T-cell (primary cell): Measurements from ENCODE around the gene SCFD2. TPM values are rescaled to one million over a fixed set of nuclear protein-coding genes. Genes with fewer than 3 reads are reported as not detected.

Experiments
- ATAC-seq, 4 experiments: fragments of 200-7000 bp in 3 of 4; fragments of 150-1000 bp in 1 of 4; cut with Tn5 transposase; replicated peaks in 1 of 4; 1 replicate in 3 of 4; 2 replicates in 1 of 4; pipeline ENCODE4 v1.10.0; 2021; ENCODE audit warnings: moderate library complexity in 3 of 4, mild to moderate bottlenecking in 2 of 4, moderate number of reproducible peaks in 1 of 4
- CTCF ChIA-PET, 2 donors: fragments of 300-600 bp; sonication (Branson Sonifier 250); formaldehyde crosslinking; loops; one replicate each; lab custom pipeline; 2022; ENCODE audit warnings: antibody characterized with exemption in 2 of 2; lab: Charles Lee
- POLR2A ChIA-PET, 2 donors: fragments of 300-600 bp; sonication (Branson Sonifier 250); formaldehyde crosslinking; loops; one replicate each; lab custom pipeline; 2022; ENCODE audit warnings: antibody characterized with exemption in 2 of 2; lab: Charles Lee
- DNase-seq, 35 experiments: peaks; one replicate each; pipeline versions ENCODE4 v3.0.0 to v3.0.0-alpha.2; 2013 to 2023
- H3K27ac ChIP-seq: one replicate; pipeline ENCODE4 v1.5.1; 2013; ENCODE audit warnings: low read length
- H3K27me3 ChIP-seq, 2 experiments: replicated peaks in 1 of 2; 1 replicate in 1 of 2; 2 replicates in 1 of 2; pipeline versions ENCODE4 v1.6.1 to v1.7.0; 2013; ENCODE audit warnings: low read length in 1 of 2, mixed read lengths in 1 of 2; ENCODE audit not compliant: control insufficient read depth in 2 of 2, insufficient read depth in 2 of 2; ENCODE audit errors: extremely low read depth in 1 of 2
- H3K36me3 ChIP-seq, 2 donors: 1 replicate in 1 of 2; 2 replicates in 1 of 2; pipeline versions ENCODE4 v1.6.1 to v1.7.0; 2013; ENCODE audit warnings: low read length in 1 of 2; ENCODE audit not compliant: control insufficient read depth in 2 of 2, insufficient read depth in 1 of 2; ENCODE audit errors: extremely low read depth in 1 of 2
- H3K4me1 ChIP-seq, 2 experiments: 1 replicate in 1 of 2; 2 replicates in 1 of 2; pipeline versions ENCODE4 v1.6.1 to v1.7.0; 2013; ENCODE audit warnings: low read length in 2 of 2, mixed read lengths in 1 of 2; ENCODE audit not compliant: insufficient read depth in 2 of 2, control insufficient read depth in 1 of 2; ENCODE audit errors: extremely low read depth in 1 of 2
- H3K4me3 ChIP-seq, 2 donors: 1 replicate in 1 of 2; 2 replicates in 1 of 2; pipeline versions ENCODE4 v1.5.1 to v1.7.0; 2013; ENCODE audit warnings: mild to moderate bottlenecking in 2 of 2, low read length in 1 of 2, moderate library complexity in 1 of 2; ENCODE audit not compliant: control insufficient read depth in 1 of 2; ENCODE audit errors: extremely low read depth in 1 of 2
- H3K9me3 ChIP-seq: 2 replicates; pipeline ENCODE4 v1.7.0; 2013
- H3K27ac Mint-ChIP-seq, 2 donors: one replicate each; pipeline ENCODE4 v1.8.0; 2020 to 2021; ENCODE audit warnings: mild to moderate bottlenecking in 2 of 2, mixed read lengths in 2 of 2
- H3K27me3 Mint-ChIP-seq, 2 donors: one replicate each; pipeline ENCODE4 v1.8.0; 2021 to 2022; ENCODE audit warnings: mixed read lengths in 2 of 2
- H3K36me3 Mint-ChIP-seq: one replicate; pipeline ENCODE4 v1.8.0; 2021; ENCODE audit warnings: mixed read lengths
- H3K4me1 Mint-ChIP-seq, 3 donors: one replicate each; pipeline ENCODE4 v1.8.0; 2020 to 2022; ENCODE audit warnings: mixed read lengths in 3 of 3, mild to moderate bottlenecking in 1 of 3
- H3K4me3 Mint-ChIP-seq, 3 donors: one replicate each; pipeline ENCODE4 v1.8.0; 2020 to 2022; ENCODE audit warnings: mild to moderate bottlenecking in 3 of 3, mixed read lengths in 3 of 3, moderate library complexity in 3 of 3
- H3K9me3 Mint-ChIP-seq, 3 donors: one replicate each; pipeline ENCODE4 v1.8.0; 2020 to 2022; ENCODE audit warnings: mixed read lengths in 3 of 3
- WGBS: methylation state at CpG from one replicate; pipeline ENCODE4 v1.1.5; 2013; ENCODE audit warnings: missing lambda C conversion rate; ENCODE audit not compliant: insufficient coverage; 5-methylcytosine and 5-hydroxymethylcytosine counted together
- total RNA-seq, 35 experiments: library from RNA in 6 of 35; stranded (reverse) in 6 of 35; fragments of 120-200 nt in 1 of 35; gene quantifications; one replicate each; pipeline versions ENCODE4 v1.2.1 to v1.2.4 and lab custom pipeline; 2013 to 2026

The SCFD2 gene
- total RNA-seq, 5 donors from 2014 or later (not counting 1 experiment from before 2014, with no cell fraction given), result 19.0 to 28.9 (median 21.8) TPM

- DNase-seq (no peak), ATAC-seq (no peak)
- peaks cover 36 to 44% of the 10 kb centered on the region in 2 donors for H3K27me3 Mint-ChIP-seq
- Histone ChIP-seq H3K27me3 (peaks cover 14 to 23% of the 10 kb centered on the region in 2 experiments), H3K9me3 (no peaks in the 10 kb centered on the region), H3K36me3 (no peaks in the 10 kb centered on the region), H3K27ac (no peak overlapping the region), H3K4me3 (no peak overlapping the region), H3K4me1 (peaks cover 4 to 20% of the 10 kb centered on the region in 2 experiments)
- CTCF ChIA-PET, result no interaction called here
- peaks cover 0 to 7% (median 4%) of the 10 kb centered on the region in 3 donors for H3K9me3 Mint-ChIP-seq
- POLR2A ChIA-PET, result no interaction called here
- peak overlapping the region in 2 of 3 donors; percentile 71 to 79 for H3K4me3 Mint-ChIP-seq
- WGBS, result no CpG with 5 or more reads among the region's 2 CpGs
- peaks cover 5 to 10% (median 10%) of the 10 kb centered on the region in 3 donors for H3K4me1 Mint-ChIP-seq
- H3K27ac Mint-ChIP-seq, result no peak overlapping the region
- no peaks in the 10 kb centered on the region for H3K36me3 Mint-ChIP-seq
These were observed 505.5 kb downstream of the SCFD2 start for GRCh38 chr4:52860361-52860760.

- Mint-ChIP-seq H3K4me1 (peaks cover 5 to 10% (median 10%) of the 10 kb centered on the region in 3 donors), H3K27ac (no peak overlapping the region), H3K4me3 (no peak overlapping the region), H3K36me3 (no peaks in the 10 kb centered on the region), H3K27me3 (peaks cover 28 to 45% of the 10 kb centered on the region in 2 donors), H3K9me3 (peaks cover 0 to 7% (median 4%) of the 10 kb centered on the region in 3 donors)
- Histone ChIP-seq H3K27me3 (peaks cover 9 to 15% of the 10 kb centered on the region in 2 experiments), H3K36me3 (no peaks in the 10 kb centered on the region), H3K4me3 (no peak overlapping the region), H3K4me1 (peaks cover 0 to 12% of the 10 kb centered on the region in 2 experiments), H3K27ac (no peak overlapping the region), H3K9me3 (no peaks in the 10 kb centered on the region)
- POLR2A ChIA-PET, result no interaction called here
- CTCF ChIA-PET, result no interaction called here
- WGBS, result 100% methylated on average over 1 of the region's 1 CpG
- no peak for DNase-seq
- no peak for ATAC-seq
These were observed 509.1 kb downstream of the SCFD2 start for GRCh38 chr4:52856801-52857200.

DNA sequence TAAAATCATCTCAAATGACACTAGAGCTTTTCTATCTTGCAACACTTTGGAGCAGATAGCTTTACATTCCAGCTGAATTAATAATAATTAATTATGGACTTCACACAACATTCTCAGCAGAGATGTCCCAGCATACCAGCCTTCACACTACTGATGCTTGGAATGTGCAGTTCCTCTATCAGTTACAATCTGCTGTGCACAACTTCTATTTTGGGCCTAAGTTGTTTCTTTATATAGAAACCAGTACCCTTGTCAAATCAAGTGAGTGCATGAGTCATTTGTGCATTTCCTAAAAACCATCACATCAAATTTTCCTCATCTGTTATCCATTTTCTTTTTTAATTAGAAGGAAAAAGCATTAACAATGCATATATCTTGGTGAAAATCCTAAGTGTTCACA lies 512.5 kb downstream of the SCFD2 start:
- ATAC-seq (no peak), DNase-seq (no peak)
- Mint-ChIP-seq H3K36me3 (no peaks in the 10 kb centered on the region), H3K9me3 (peaks cover 0 to 7% (median 4%) of the 10 kb centered on the region in 3 donors), H3K4me1 (no peaks in the 10 kb centered on the region), H3K27ac (no peak overlapping the region), H3K27me3 (peaks cover 11 to 23% of the 10 kb centered on the region in 2 donors), H3K4me3 (no peak overlapping the region)
- CTCF ChIA-PET, result no interaction called here
- peaks cover 0 to 4% of the 10 kb centered on the region in 2 experiments for H3K4me1 ChIP-seq
- H3K27ac ChIP-seq, result no peak overlapping the region
- POLR2A ChIA-PET, result no interaction called here
- peaks cover 0 to 7% of the 10 kb centered on the region in 2 experiments for H3K27me3 ChIP-seq
- no peaks in the 10 kb centered on the region for H3K36me3 ChIP-seq
- no peak overlapping the region for H3K4me3 ChIP-seq
- no peaks in the 10 kb centered on the region for H3K9me3 ChIP-seq

DNA sequence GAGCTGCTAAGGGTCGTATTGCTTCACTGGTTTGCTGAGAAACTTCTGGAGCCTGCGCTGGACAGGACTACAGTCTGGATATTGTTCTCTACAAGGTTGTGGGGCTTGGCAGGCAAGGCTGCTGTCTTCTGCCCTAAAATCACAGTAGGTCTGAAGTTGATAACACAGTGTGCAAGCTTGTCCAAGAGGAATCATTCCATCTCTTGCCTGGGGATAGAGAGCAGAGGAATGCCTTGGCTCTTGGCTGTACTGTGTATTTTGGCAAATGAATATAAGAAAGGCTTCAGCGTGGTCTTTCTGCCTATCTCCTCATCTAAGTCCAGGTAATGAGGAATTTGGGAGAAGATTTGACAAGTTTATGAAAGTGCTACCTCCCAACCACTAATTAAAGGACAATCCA lies 513.1 kb downstream of the SCFD2 start:
- ChIA-PET CTCF (no interaction called here), POLR2A (interaction anchor here in 1 of 2 donors (0.6 kb wide), 1 partner anchor 154 kb away, joined by 3 read pairs; no protein-coding TSS in a partner anchor)
- H3K27ac Mint-ChIP-seq, result no peak overlapping the region
- H3K9me3 Mint-ChIP-seq, result peaks cover 0 to 1% (median 0%) of the 10 kb centered on the region in 3 donors
- H3K27me3 Mint-ChIP-seq, result peaks cover 7 to 23% of the 10 kb centered on the region in 2 donors
- Histone ChIP-seq H3K36me3 (no peaks in the 10 kb centered on the region), H3K4me3 (no peak overlapping the region), H3K27me3 (peaks cover 0 to 7% of the 10 kb centered on the region in 2 experiments), H3K9me3 (no peaks in the 10 kb centered on the region), H3K27ac (no peak overlapping the region), H3K4me1 (peaks cover 0 to 4% of the 10 kb centered on the region in 2 experiments)
- no peaks in the 10 kb centered on the region for H3K36me3 Mint-ChIP-seq
- DNase-seq (no peak), ATAC-seq (no peak)
- 75% methylated on average over 2 of the region's 3 CpGs for WGBS
- no peaks in the 10 kb centered on the region for H3K4me1 Mint-ChIP-seq
- H3K4me3 Mint-ChIP-seq, result no peak overlapping the region

- no peak overlapping the region for H3K4me3 Mint-ChIP-seq
- Histone ChIP-seq H3K36me3 (no peaks in the 10 kb centered on the region), H3K27ac (no peak overlapping the region), H3K4me3 (no peak overlapping the region), H3K27me3 (peaks cover 0 to 6% of the 10 kb centered on the region in 2 experiments), H3K9me3 (no peaks in the 10 kb centered on the region), H3K4me1 (peaks cover 0 to 4% of the 10 kb centered on the region in 2 experiments)
- ATAC-seq, result no peak
- H3K27ac Mint-ChIP-seq, result no peak overlapping the region
- H3K36me3 Mint-ChIP-seq, result no peaks in the 10 kb centered on the region
- ChIA-PET CTCF (no interaction called here), POLR2A (interaction anchor here (0.5 to 0.6 kb wide), 3 partner anchors 153 to 1240 kb away, joined by 3 read pairs; no protein-coding TSS in a partner anchor)
- H3K9me3 Mint-ChIP-seq, result no peaks in the 10 kb centered on the region
- H3K4me1 Mint-ChIP-seq, result no peaks in the 10 kb centered on the region
- no peak for DNase-seq
- WGBS, result no CpG with 5 or more reads among the region's 1 CpG
- H3K27me3 Mint-ChIP-seq, result peaks cover 2 to 20% of the 10 kb centered on the region in 2 donors
These were observed 513.8 kb downstream of the SCFD2 start for GRCh38 chr4:52852041-52852440.

DNA sequence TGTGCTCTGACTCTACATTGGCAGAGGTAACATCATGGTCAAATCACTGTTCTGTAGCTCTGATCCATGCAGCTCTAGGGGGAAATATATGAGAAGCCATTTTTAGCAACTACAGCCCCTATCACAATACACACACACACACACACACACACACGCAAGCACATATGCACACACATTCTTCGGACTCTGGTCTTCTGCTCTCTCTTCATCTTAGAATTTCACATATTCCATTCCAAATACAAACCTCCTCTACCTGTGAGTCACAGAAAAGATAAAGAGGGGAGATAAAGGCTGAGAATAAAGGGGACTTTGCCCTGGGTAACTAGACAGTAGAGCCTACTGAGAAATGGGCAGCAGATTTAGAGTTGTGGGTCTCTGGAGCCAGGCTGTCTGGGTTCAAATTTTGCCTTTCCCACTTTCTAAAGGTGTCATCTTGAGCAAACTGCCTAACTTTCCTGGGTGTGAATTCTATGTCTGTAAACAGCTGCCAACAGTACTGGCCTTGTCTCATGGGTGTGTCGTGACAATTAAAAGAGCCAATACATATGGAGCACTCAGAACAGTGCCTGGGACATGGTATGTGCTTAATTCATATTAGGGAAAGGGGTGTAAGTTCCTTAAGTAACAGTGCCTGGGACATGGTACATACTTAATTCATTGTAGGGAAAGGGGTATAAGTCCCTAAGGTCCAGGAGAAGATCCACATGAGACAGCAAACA lies 515.3 kb downstream of the SCFD2 start:
- H3K27me3 Mint-ChIP-seq, result peaks cover 0 to 11% of the 10 kb centered on the region in 2 donors
- H3K27me3 ChIP-seq, result peaks cover 0 to 4% of the 10 kb centered on the region in 2 experiments
- H3K27ac ChIP-seq, result no peak overlapping the region
- H3K9me3 ChIP-seq, result no peaks in the 10 kb centered on the region
- no peaks in the 10 kb centered on the region for H3K4me1 Mint-ChIP-seq
- H3K4me3 ChIP-seq, result no peak overlapping the region
- ChIA-PET CTCF (no interaction called here), POLR2A (no interaction called here)
- DNase-seq (no peak), ATAC-seq (no peak)
- H3K4me3 Mint-ChIP-seq, result no peak overlapping the region
- H3K36me3 ChIP-seq, result no peaks in the 10 kb centered on the region
- 67% methylated on average over 1 of the region's 3 CpGs for WGBS
- H3K36me3 Mint-ChIP-seq, result no peaks in the 10 kb centered on the region
- H3K27ac Mint-ChIP-seq, result no peak overlapping the region
- no peaks in the 10 kb centered on the region for H3K9me3 Mint-ChIP-seq
- no peaks in the 10 kb centered on the region for H3K4me1 ChIP-seq
